Left ventricle myocardium superior (tissue), 1 donor: ENCODE data around the gene KRTAP10-12. TPM values are rescaled to one million over a fixed set of nuclear protein-coding genes. Genes with fewer than 3 reads are reported as not detected.
A peak's percentile ranks its signal among the peaks of the same experiment; 100 is the strongest.

ENCODE experiments used
- ATAC-seq: fragments of 200-7000 bp; cut with Tn5 transposase; one replicate; pipeline ENCODE4 v1.9.1; 2020; ENCODE audit warnings: mild to moderate bottlenecking, moderate library complexity
- DNase-seq: peaks from one replicate; pipeline ENCODE4 v3.0.0-alpha.2; 2020
- intact Hi-C: fragments of 100-400 bp; cut with micrococcal nuclease; formaldehyde crosslinking; loops from one replicate; pipeline ENCODE4 v1.11.0; 2022
- total RNA-seq: library from RNA; stranded (reverse); fragmentation: NEBNext Ultra II Directional; extraction: Animal tissue kit (Norgen Biotek cat#: 25700); gene quantifications from one replicate; pipeline ENCODE4 v1.2.1, GENCODE V29; 2021
- donor health status: DM: no; HTN: yes; CAD: no; lungs with severe emphysema.

KRTAP10-12 gene
- total RNA-seq, 1 donor from 2014 or later: not detected

DNA sequence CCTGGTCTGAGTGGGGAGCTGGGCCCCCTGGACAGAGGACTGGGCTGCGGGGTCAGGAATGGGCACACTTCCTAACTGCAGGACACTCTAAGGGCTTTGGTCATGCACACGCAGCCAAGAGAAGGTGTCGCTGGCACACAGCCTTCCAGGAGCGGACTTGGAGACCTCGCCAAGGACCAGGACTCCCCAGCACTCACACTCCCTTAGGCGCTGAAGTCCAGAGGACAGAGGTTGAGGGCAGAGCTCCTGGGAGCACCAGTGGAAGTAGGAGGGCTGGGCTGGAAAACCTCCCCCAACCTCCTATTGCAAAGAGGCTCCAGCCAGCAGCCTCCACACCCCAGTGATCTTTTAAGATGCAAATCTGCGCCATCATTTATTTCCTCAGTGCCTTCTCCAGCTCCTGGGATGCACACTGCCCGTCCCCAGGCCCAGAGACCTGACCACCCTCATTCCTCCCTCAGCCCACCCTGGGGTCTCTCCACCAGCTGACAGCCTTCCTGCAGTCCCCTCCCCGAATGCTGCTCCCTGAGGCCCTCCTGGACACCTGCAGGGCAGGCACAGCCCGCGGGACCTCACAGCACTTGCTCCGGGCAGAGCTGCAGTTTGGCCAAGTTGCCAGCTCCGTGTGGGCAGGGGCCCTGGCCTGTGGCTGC is 11.4 kb downstream of the KRTAP10-12 start:
- intact Hi-C loops: no loop called here
- peak; percentile 72 for DNase-seq
- ATAC-seq: peak; percentile 73

- intact Hi-C loops: no loop called here
- ATAC-seq (peak; percentile 2), DNase-seq (no peak)
Observed at GRCh38 chr21:44708866-44709425, 12.0 kb downstream of the KRTAP10-12 start.

GRCh38 chr21:44709426-44710293 is 12.7 kb downstream of the KRTAP10-12 start:
- DNase-seq (peak; percentile 68), ATAC-seq (peak; percentile 78)
- intact Hi-C loops: no loop called here

DNA sequence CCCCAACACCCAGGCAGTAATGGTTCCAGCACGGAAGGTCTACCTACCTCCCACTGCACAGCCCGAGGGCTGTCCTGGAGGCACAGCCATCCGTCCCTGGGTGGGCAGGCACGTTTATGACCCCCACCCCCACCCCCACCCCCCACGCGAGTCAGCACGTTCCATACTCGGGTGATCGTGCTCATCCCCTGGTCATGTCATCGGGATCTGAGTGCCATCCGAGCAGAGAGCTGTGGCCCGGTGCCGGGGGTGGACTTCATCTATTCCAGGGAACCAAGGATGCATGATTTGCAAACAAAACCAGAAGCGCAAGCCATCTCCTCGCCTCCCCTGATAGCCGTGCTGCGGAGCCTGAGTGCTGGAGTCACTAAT is 13.3 kb downstream of the KRTAP10-12 start:
- intact Hi-C loops: no loop called here
- no peak for ATAC-seq

DNA sequence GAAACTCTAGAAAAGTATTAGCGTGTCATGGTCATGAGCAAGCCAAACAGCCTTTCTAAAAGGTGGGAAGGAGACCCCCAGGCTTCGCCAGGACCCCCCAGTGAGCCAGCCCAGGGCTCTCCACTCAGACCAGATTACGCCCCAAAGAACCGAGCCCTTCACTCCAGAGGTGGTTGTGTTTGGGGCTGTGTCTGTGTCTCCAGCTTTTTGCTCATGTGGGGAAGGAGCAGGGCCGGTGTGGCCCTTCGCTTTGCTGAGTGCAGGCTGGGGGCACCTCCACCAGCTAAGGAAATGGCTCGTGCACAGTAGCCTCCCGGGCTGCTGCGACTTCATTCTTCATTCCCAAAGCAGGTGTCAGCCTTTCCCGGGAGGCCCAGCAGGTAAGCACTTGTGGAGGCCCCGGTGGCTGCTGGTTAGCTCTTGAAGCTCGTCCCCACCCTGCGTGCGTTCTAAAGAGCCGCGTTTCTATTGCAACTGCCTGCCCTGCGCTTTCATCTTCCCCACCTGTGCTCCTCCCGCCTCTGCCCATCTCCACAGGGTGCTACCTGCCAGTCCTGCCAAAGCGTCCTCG is 13.9 kb downstream of the KRTAP10-12 start:
- DNase-seq (no peak), ATAC-seq (no peak)
- intact Hi-C loops: no loop called here

More for the DNA sequence above, 13.3 kb downstream of the KRTAP10-12 start:
- no peak for DNase-seq

DNA sequence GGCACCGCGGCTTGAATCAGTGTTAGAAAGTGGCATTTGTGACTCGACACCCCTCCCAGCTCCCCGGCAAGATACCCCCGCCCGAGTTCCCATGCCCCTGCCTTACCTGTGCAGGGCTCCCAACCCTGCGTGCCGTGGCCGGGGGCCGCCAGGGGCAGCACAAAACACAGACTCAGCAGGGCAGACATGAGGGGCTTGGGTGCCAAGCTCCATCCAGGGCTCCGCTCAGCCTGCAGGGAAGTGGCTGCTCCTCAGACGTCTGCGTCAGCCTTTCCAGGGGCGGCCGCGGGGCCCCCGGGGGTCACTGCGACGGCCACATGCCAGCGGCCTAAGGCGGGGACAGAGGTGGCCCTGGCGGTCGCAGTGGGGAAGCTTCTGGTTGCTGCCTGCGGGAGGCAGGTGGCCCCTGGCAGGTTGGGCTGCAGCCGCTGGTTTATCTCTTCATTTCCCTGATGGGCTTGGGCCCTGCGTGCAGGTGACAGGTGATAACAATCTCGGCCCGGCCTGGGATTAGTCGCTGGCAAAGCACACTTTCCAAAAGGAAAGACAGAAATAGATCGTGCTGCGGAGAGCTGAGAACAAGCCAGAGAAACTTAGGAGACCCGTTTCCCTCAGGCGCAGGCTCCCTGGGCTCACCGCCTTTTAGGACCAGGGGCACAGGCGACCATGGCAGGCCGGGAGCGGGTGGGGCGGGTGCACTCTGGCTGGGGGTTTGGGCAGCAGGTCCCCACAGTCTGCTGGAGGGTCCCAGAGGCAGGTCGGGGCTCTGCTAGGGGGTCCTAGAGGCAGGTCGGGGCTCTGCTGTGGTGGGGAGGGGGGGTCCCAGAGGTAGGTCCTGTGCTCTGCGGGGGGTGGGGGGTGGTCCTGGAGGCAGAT is 14.6 kb downstream of the KRTAP10-12 start, which contains the start of gene TSPEAR:
Gene TSPEAR, minus strand, starts transcription at position 246 of the 876 bp plus-strand sequence. Its CDS starts 58 bp downstream, at position 188.
- DNase-seq (no peak), ATAC-seq (peak; percentile 2)
- intact Hi-C loops: no loop called here

- ATAC-seq (no peak), DNase-seq (no peak)
- intact Hi-C loops: no loop called here
Observed at GRCh38 chr21:44712203-44713028, 15.4 kb downstream of the KRTAP10-12 start.

DNA sequence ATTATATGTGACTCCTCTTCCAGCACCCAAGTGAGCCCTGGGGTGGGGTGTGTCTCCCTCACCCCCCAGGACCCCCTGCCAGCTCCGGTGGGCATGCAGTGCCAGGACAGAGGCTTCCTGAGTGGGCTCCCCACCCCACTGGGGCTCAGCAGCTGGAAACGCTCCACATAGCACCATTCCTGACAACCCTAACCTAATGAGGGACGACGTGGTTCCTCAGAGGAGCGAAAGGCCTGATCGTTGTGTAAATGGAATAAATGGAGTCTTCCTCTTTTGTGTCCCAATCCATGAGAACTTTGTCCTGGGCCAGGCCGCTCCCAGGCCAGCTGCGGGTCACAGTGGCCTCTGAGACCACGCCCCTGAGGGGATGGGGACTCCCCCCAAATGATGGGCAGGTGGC is 16.2 kb downstream of the KRTAP10-12 start:
- ATAC-seq: no peak
- DNase-seq: no peak

DNA sequence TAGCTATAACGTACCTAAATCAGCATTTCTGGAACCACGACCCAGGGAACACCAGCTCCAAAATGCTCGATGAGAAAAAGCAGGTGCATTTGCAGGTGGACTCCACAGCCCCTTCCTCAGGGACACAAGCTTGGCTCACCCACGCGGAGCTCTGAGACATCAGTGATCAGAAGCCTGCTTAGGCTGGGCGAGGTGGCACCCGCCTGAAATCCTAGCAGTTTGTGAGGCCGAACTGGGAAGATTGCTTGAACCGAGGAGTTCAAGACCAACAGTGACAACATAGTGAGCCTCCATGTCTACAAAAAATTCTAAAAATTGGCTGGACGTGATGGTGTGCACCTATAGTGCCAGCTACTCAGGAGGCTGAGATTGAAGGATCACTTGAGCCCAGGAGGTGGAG is 16.9 kb downstream of the KRTAP10-12 start:
- ATAC-seq (no peak), DNase-seq (no peak)
- intact Hi-C loops: no loop called here

More for the DNA sequence above, 16.2 kb downstream of the KRTAP10-12 start:
- intact Hi-C loops: no loop called here

DNA sequence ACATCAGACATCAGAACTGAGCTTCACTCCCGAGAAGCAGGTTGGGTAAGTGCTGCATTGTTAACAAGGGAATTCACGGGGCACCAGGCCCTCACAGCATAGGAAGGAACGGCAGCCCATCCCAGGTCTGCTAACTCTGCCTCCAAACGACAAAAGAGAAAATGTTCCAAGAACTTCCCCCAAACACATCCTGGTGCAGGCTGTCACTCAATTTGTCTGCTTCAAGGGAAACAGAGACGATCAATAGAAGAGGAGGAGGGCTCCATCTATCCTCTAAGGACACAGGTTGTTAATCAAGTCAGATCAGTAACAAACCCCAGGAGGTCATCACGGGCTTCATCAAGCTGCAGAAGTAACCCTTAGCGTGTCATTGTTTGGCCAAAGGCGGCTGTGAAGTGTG is 17.9 kb downstream of the KRTAP10-12 start:
- intact Hi-C loops: no loop called here

GRCh38 chr21:44716984-44717383 is 20.0 kb downstream of the KRTAP10-12 start:
- ATAC-seq: no peak
- intact Hi-C loops: no loop called here
- no peak for DNase-seq

More for the DNA sequence above, 17.9 kb downstream of the KRTAP10-12 start:
- DNase-seq (no peak), ATAC-seq (no peak)

- no peak for ATAC-seq
- DNase-seq: no peak
- intact Hi-C loops: no loop called here
Observed at GRCh38 chr21:44718093-44718492, 21.1 kb downstream of the KRTAP10-12 start.

DNA sequence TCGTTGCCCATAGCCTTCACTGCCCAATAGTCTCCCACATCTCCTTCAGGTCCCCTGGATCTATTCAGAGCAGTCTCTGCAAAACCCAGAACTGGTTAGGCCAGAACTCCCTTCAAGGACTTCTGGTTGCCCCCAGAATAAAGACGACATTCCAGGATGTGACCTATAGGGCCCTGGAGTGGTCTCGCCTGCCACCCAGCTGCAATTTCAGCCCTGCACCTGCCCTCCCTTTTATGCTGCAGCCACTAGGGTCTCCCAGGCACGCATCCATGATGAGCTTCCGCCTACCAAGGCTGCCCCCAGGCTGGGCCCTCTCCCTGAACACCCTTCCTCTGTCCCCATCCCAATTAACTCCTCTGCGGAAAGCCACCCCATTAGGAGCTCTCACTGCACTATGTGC is 21.6 kb downstream of the KRTAP10-12 start:
- ATAC-seq (no peak), DNase-seq (no peak)
- intact Hi-C loops: no loop called here

DNA sequence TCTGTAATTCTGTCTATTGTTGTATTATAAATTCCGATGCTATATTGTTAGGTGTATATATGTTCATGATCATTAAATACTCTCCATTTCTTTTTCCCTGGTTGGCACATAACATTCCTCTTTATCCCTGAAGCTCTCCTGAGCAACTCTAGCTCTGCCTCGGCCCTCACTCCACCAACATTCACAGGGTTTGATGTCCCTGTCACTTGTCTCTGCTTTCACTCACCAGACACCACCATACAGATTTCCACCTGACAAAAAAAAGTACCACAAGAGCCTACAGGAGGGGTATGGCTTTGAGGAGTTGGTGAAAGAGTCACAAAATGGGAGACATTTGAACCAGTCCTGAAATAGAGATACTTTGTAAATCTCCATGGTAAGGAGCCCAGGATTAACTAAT is 23.2 kb downstream of the KRTAP10-12 start:
- intact Hi-C loops: no loop called here
- ATAC-seq: peak; percentile 92
- DNase-seq: no peak

DNA sequence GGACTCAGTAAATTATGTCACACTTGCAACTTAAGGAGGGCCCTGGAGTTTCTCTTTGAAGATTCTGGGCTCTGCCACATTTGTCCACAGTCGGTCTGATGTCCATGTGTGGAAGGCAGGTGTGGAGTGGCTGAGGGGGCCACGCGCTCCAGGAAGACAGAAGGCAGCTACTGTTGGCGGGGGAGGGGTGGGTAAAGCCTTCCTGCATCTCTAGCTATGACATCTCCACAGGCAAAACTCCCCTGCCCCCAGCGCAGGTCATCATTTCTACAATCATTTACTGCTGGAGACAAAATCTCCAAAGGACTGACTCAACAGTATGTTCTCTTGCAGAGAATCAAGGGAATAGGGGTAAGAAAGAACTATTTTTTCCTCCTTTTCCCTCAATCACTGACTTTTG is 25.8 kb downstream of the KRTAP10-12 start:
- ATAC-seq (no peak), DNase-seq (no peak)
- intact Hi-C loops: no loop called here

GRCh38 chr21:44723177-44724131 is 26.5 kb downstream of the KRTAP10-12 start:
- ATAC-seq: no peak
- no peak for DNase-seq
- intact Hi-C loops: no loop called here

DNA sequence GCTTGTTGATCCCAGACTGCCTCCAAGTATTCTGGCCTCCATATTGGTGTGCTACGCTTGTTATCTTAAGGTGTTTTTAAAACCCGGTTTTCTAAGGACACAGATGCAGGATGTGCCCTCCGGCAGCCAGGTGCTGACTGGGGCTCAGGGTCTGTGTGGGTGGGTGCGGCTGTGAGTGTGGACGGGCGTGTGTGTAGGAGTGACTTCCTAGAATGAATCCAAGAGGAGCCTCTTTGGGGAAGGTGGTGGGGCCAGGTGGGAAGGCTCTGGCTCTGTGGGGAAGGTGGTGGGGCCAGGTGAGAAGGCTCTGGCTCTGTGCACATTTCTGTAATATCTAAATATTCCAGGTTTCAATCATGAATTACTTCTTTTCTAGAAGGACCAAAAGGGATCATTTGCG is 27.2 kb downstream of the KRTAP10-12 start:
- DNase-seq (no peak), ATAC-seq (no peak)
- intact Hi-C loops: no loop called here
